ENCODE measurements around the gene FOXP1. TPM values are rescaled to one million over a fixed set of nuclear protein-coding genes. Genes with fewer than 3 reads are reported as not detected.

The FOXP1 gene
- polyA plus RNA-seq, 1 donor from 2014 or later = 5.6 TPM

GRCh38 chr3:71495708-71496472 lies 87.6 kb downstream of the FOXP1 start:
- no peaks in the 10 kb centered on the region for H3K27me3 ChIP-seq (ENCODE audit: insufficient read depth, low read depth, low read length)
- no peak overlapping the region for H3K27ac ChIP-seq (ENCODE audit: low read length)
- no peaks in the 10 kb centered on the region for H4K20me1 ChIP-seq (ENCODE audit: insufficient read depth)
- H3K4me3 ChIP-seq (ENCODE audit: low read length) = no peak overlapping the region
- no peaks in the 10 kb centered on the region for H3K36me3 ChIP-seq (ENCODE audit: insufficient read depth, low read length)
- no peaks in the 10 kb centered on the region for H3K79me2 ChIP-seq (replicated peaks; ENCODE audit: insufficient read depth, low read length)
- H2AFZ ChIP-seq (ENCODE audit: low read depth, low read length) = no peak overlapping the region
- no peak overlapping the region for H3K4me2 ChIP-seq (ENCODE audit: low read length)
- peaks cover 7% of the 10 kb centered on the region for H3K9me3 ChIP-seq (ENCODE audit: low read length)
- no peaks in the 10 kb centered on the region for H3K9me2 ChIP-seq (ENCODE audit: insufficient read depth, low read length)
- TF ChIP-seq EP300 (conservative IDR thresholded peaks at IDR 0.05; ENCODE audit: poor library complexity, severe bottlenecking) (no peak), SMC3 (conservative IDR thresholded peaks at IDR 0.05; ENCODE audit: poor library complexity) (no peak), EZH2 (IDR thresholded peaks at IDR 0.05; ENCODE audit: borderline replicate concordance, insufficient read depth, low read length, poor library complexity, severe bottlenecking) (no peak), MXI1 (conservative IDR thresholded peaks at IDR 0.05; ENCODE audit: poor library complexity, severe bottlenecking) (no peak), CTCF (IDR thresholded peaks at IDR 0.05; ENCODE audit: poor library complexity, severe bottlenecking) (no peak), RAD21 (conservative IDR thresholded peaks at IDR 0.05) (no peak), TAF1 (IDR thresholded peaks at IDR 0.05; ENCODE audit: low read depth) (no peak), POLR2AphosphoS5 (IDR thresholded peaks at IDR 0.05) (no peak), REST (IDR thresholded peaks at IDR 0.05; ENCODE audit: borderline replicate concordance) (no peak)
- no peak overlapping the region for H3K9ac ChIP-seq (ENCODE audit: low read length)
- no peaks in the 10 kb centered on the region for H3F3A ChIP-seq (ENCODE audit: insufficient read depth, low read length, poor library complexity, severe bottlenecking)

GRCh38 chr3:71494212-71494611 lies 89.3 kb downstream of the FOXP1 start:
- Histone ChIP-seq H3K27ac (ENCODE audit: low read length) (no peak overlapping the region), H2AFZ (ENCODE audit: low read depth, low read length) (no peak overlapping the region), H3K9me2 (ENCODE audit: insufficient read depth, low read length) (no peaks in the 10 kb centered on the region), H3K79me2 (replicated peaks; ENCODE audit: insufficient read depth, low read length) (no peaks in the 10 kb centered on the region), H3K9ac (ENCODE audit: low read length) (no peak overlapping the region), H3K4me2 (ENCODE audit: low read length) (no peak overlapping the region), H3K9me3 (ENCODE audit: low read length) (peaks cover 7% of the 10 kb centered on the region), H3F3A (ENCODE audit: insufficient read depth, low read length, poor library complexity, severe bottlenecking) (no peaks in the 10 kb centered on the region), H4K20me1 (ENCODE audit: insufficient read depth) (no peaks in the 10 kb centered on the region), H3K36me3 (ENCODE audit: insufficient read depth, low read length) (no peaks in the 10 kb centered on the region), H3K4me3 (ENCODE audit: low read length) (no peak overlapping the region), H3K27me3 (ENCODE audit: insufficient read depth, low read depth, low read length) (no peaks in the 10 kb centered on the region)
- TF ChIP-seq MXI1 (conservative IDR thresholded peaks at IDR 0.05; ENCODE audit: poor library complexity, severe bottlenecking) (no peak), CTCF (IDR thresholded peaks at IDR 0.05; ENCODE audit: poor library complexity, severe bottlenecking) (no peak), EP300 (conservative IDR thresholded peaks at IDR 0.05; ENCODE audit: poor library complexity, severe bottlenecking) (no peak), TAF1 (IDR thresholded peaks at IDR 0.05; ENCODE audit: low read depth) (no peak), REST (IDR thresholded peaks at IDR 0.05; ENCODE audit: borderline replicate concordance) (no peak), EZH2 (IDR thresholded peaks at IDR 0.05; ENCODE audit: borderline replicate concordance, insufficient read depth, low read length, poor library complexity, severe bottlenecking) (no peak)
